ENCODE measurements around the gene LGALS7B.

The LGALS7B gene

GRCh38 chr19:38740932-38741331, 48.1 kb upstream of the LGALS7B start:
- no peak for TF ChIP-seq EZH2phosphoT487 (conservative IDR thresholded peaks at IDR 0.05; ENCODE audit: low read length)
- no peak for TF ChIP-seq CTCF (IDR thresholded peaks at IDR 0.05; ENCODE audit: insufficient read depth, low read length, poor library complexity, severe bottlenecking)
- Histone ChIP-seq H3K9ac (ENCODE audit: low read length) (no peak overlapping the region), H3K9me2 (replicated peaks; ENCODE audit: insufficient read depth, low read length) (no peaks in the 10 kb centered on the region)

GRCh38 chr19:38741670-38742069, 47.3 kb upstream of the LGALS7B start:
- no peaks in the 10 kb centered on the region for H3K27me3 ChIP-seq (ENCODE audit: low read length)
- H3K27ac ChIP-seq (ENCODE audit: low read depth, low read length): no peak overlapping the region
- no peak overlapping the region for H3K4me2 ChIP-seq (ENCODE audit: low read depth, low read length, poor library complexity, severe bottlenecking)
- no peaks in the 10 kb centered on the region for H4K20me1 ChIP-seq (ENCODE audit: low read depth, low read length)
- H3K36me3 ChIP-seq (ENCODE audit: low read length): no peaks in the 10 kb centered on the region
- no peaks in the 10 kb centered on the region for H3F3A ChIP-seq (ENCODE audit: insufficient read depth)
- H3K79me2 ChIP-seq (ENCODE audit: insufficient read depth, low read length): no peaks in the 10 kb centered on the region
- H3K9ac ChIP-seq (ENCODE audit: low read length): no peak overlapping the region
- TF ChIP-seq EZH2phosphoT487 (conservative IDR thresholded peaks at IDR 0.05; ENCODE audit: low read length) (no peak), CTCF (IDR thresholded peaks at IDR 0.05; ENCODE audit: insufficient read depth, low read length, poor library complexity, severe bottlenecking) (no peak)
- H3K9me3 ChIP-seq (ENCODE audit: insufficient read depth, low read length): no peaks in the 10 kb centered on the region
- H2AFZ ChIP-seq (ENCODE audit: low read depth, low read length, severe bottlenecking): no peak overlapping the region
- no peaks in the 10 kb centered on the region for H3K9me2 ChIP-seq (replicated peaks; ENCODE audit: insufficient read depth, low read length)
- no peak overlapping the region for H3K4me3 ChIP-seq (ENCODE audit: insufficient read depth, low read length, poor library complexity, severe bottlenecking)

More at GRCh38 chr19:38740932-38741331, 48.1 kb upstream of the LGALS7B start:
- Histone ChIP-seq H3K9me3 (ENCODE audit: insufficient read depth, low read length) (no peaks in the 10 kb centered on the region), H3K27ac (ENCODE audit: low read depth, low read length) (no peak overlapping the region), H3F3A (ENCODE audit: insufficient read depth) (no peaks in the 10 kb centered on the region), H3K27me3 (ENCODE audit: low read length) (no peaks in the 10 kb centered on the region), H3K36me3 (ENCODE audit: low read length) (no peaks in the 10 kb centered on the region), H2AFZ (ENCODE audit: low read depth, low read length, severe bottlenecking) (no peak overlapping the region), H3K79me2 (ENCODE audit: insufficient read depth, low read length) (no peaks in the 10 kb centered on the region), H4K20me1 (ENCODE audit: low read depth, low read length) (no peaks in the 10 kb centered on the region), H3K4me3 (ENCODE audit: insufficient read depth, low read length, poor library complexity, severe bottlenecking) (no peak overlapping the region), H3K4me2 (ENCODE audit: low read depth, low read length, poor library complexity, severe bottlenecking) (no peak overlapping the region)

- Histone ChIP-seq H3K9ac (ENCODE audit: low read length) (no peak overlapping the region), H3K4me3 (ENCODE audit: insufficient read depth, low read length, poor library complexity, severe bottlenecking) (no peak overlapping the region), H3K36me3 (ENCODE audit: low read length) (no peaks in the 10 kb centered on the region), H3K79me2 (ENCODE audit: insufficient read depth, low read length) (no peaks in the 10 kb centered on the region), H3F3A (ENCODE audit: insufficient read depth) (no peaks in the 10 kb centered on the region), H3K9me3 (ENCODE audit: insufficient read depth, low read length) (no peaks in the 10 kb centered on the region), H2AFZ (ENCODE audit: low read depth, low read length, severe bottlenecking) (no peak overlapping the region), H3K4me2 (ENCODE audit: low read depth, low read length, poor library complexity, severe bottlenecking) (no peak overlapping the region), H3K27ac (ENCODE audit: low read depth, low read length) (no peak overlapping the region), H3K27me3 (ENCODE audit: low read length) (no peaks in the 10 kb centered on the region), H3K9me2 (replicated peaks; ENCODE audit: insufficient read depth, low read length) (no peaks in the 10 kb centered on the region), H4K20me1 (ENCODE audit: low read depth, low read length) (no peaks in the 10 kb centered on the region)
- TF ChIP-seq CTCF (IDR thresholded peaks at IDR 0.05; ENCODE audit: insufficient read depth, low read length, poor library complexity, severe bottlenecking) (no peak), EZH2phosphoT487 (conservative IDR thresholded peaks at IDR 0.05; ENCODE audit: low read length) (no peak)
Observed at GRCh38 chr19:38742296-38742695, 46.7 kb upstream of the LGALS7B start.
